ENCODE data around the gene KCNE1.

DNA sequence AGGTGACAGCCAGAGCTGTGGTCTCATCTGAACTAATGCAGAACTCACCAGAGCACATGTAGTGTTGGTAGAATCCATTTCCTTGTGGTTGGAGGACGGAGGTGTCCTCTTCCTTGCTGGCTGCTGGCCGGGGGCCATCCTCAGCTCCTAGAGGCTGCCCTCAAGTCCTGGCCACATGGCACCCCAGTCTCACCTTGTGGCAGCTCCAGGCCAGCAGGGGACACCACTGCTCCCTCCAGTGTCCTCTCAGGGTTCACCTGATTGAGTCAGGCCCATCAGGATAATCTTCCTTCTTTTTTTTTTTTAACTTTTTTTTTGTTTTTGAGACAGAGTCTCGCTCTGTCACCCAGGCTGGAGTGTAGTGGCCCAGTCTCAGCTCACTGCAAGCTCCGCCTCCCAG, 2.9 kb downstream of the KCNE1 start:
- no peak for TF ChIP-seq EP300 (IDR thresholded peaks at IDR 0.05; ENCODE audit: borderline replicate concordance)
- no peak for TF ChIP-seq CEBPB (IDR thresholded peaks at IDR 0.05)
- TF ChIP-seq FOXM1 (IDR thresholded peaks at IDR 0.05; ENCODE audit: borderline replicate concordance, low read depth), result no peak
- no peak for TF ChIP-seq EGR1 (IDR thresholded peaks at IDR 0.05)
- TF ChIP-seq, protein P1, sequence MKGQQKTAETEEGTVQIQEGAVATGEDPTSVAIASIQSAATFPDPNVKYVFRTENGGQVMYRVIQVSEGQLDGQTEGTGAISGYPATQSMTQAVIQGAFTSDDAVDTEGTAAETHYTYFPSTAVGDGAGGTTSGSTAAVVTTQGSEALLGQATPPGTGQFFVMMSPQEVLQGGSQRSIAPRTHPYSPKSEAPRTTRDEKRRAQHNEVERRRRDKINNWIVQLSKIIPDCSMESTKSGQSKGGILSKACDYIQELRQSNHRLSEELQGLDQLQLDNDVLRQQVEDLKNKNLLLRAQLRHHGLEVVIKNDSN (IDR thresholded peaks at IDR 0.05), result no peak
- no peak for TF ChIP-seq NFIC (IDR thresholded peaks at IDR 0.05)
- TF ChIP-seq YY1 (IDR thresholded peaks at IDR 0.05; ENCODE audit: low read depth), result no peak
- TF ChIP-seq CREB1 (IDR thresholded peaks at IDR 0.05; ENCODE audit: low read depth), result no peak

All from Ishikawa (cell line).